ENCODE results near the gene GRK4. TPM values are rescaled to one million over a fixed set of nuclear protein-coding genes. Genes with fewer than 3 reads are reported as not detected.

The GRK4 gene
- total and polyA plus RNA-seq, 2 donors (not counting 1 experiment from before 2014, with no cell fraction given), result 0.73 to 2.3 TPM

GRCh38 chr4:2995546-2996265 is 32.3 kb downstream of the GRK4 start:
- Histone ChIP-seq H3K4me1 (ENCODE audit: control insufficient read depth in 2 of 2, insufficient read depth in 2 of 2, low read length in 2 of 2) (peaks cover 0 to 6% of the 10 kb centered on the region in 2 donors), H3K27me3 (replicated peaks in 1 of 4; ENCODE audit: control extremely low read depth in 1 of 4, control insufficient read depth in 3 of 4, insufficient read depth in 4 of 4, low read length in 3 of 4) (no peaks in the 10 kb centered on the region), H3K27ac (ENCODE audit: low read length in 2 of 2) (no peak overlapping the region), H3K36me3 (replicated peaks in 1 of 2; ENCODE audit: control extremely low read depth in 1 of 2, control insufficient read depth in 1 of 2, extremely low read depth in 1 of 2, insufficient read depth in 2 of 2, low read length in 1 of 2) (no peaks in the 10 kb centered on the region), H3K4me3 (ENCODE audit: control extremely low read depth in 1 of 5, extremely low read depth in 1 of 5, insufficient read depth in 1 of 5, low read depth in 2 of 5, low read length in 4 of 5) (no peak overlapping the region), H4K20me1 (ENCODE audit: control insufficient read depth, insufficient read depth, low read length, poor library complexity, severe bottlenecking) (no peaks in the 10 kb centered on the region), H3K4me2 (replicated peaks; ENCODE audit: low read depth, low read length, poor library complexity, severe bottlenecking) (no peak overlapping the region), H3K79me2 (ENCODE audit: control insufficient read depth, insufficient read depth, low read length) (no peaks in the 10 kb centered on the region), H2AFZ (ENCODE audit: insufficient read depth, low read depth, low read length, poor library complexity, severe bottlenecking) (no peak overlapping the region), H3K9me3 (ENCODE audit: control extremely low read depth in 1 of 3, control insufficient read depth in 2 of 3, insufficient read depth in 1 of 3, low read length in 2 of 3) (no peaks in the 10 kb centered on the region), H3K9ac (ENCODE audit: low read length) (no peak overlapping the region)
- intact Hi-C loops (cut with micrococcal nuclease), result no loop called here
- H3K27ac Mint-ChIP-seq, result no peak overlapping the region
- WGBS (ENCODE audit: insufficient coverage), result 92% methylated on average over 2 of the region's 4 CpGs
- no peaks in the 10 kb centered on the region for H3K27me3 Mint-ChIP-seq
- H3K4me3 Mint-ChIP-seq, result no peak overlapping the region
- ATAC-seq (ENCODE audit: low read depth) (no peak), DNase-seq (no peak)
- POLR2A ChIA-PET, result no interaction called here
- TF ChIP-seq, protein P1, sequence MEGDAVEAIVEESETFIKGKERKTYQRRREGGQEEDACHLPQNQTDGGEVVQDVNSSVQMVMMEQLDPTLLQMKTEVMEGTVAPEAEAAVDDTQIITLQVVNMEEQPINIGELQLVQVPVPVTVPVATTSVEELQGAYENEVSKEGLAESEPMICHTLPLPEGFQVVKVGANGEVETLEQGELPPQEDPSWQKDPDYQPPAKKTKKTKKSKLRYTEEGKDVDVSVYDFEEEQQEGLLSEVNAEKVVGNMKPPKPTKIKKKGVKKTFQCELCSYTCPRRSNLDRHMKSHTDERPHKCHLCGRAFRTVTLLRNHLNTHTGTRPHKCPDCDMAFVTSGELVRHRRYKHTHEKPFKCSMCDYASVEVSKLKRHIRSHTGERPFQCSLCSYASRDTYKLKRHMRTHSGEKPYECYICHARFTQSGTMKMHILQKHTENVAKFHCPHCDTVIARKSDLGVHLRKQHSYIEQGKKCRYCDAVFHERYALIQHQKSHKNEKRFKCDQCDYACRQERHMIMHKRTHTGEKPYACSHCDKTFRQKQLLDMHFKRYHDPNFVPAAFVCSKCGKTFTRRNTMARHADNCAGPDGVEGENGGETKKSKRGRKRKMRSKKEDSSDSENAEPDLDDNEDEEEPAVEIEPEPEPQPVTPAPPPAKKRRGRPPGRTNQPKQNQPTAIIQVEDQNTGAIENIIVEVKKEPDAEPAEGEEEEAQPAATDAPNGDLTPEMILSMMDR (IDR thresholded peaks at IDR 0.05), result no peak
- no peak for TF ChIP-seq EZH2 (IDR thresholded peaks at IDR 0.05; ENCODE audit: borderline replicate concordance, insufficient read depth, low read depth, low read length, poor library complexity, severe bottlenecking)
- peaks cover 7% of the 10 kb centered on the region for H3K4me1 Mint-ChIP-seq
- CTCF ChIA-PET, result interaction anchor here (1.0 to 1.1 kb wide), 2 partner anchors 10 to 113 kb away, joined by 3 read pairs; no protein-coding TSS in a partner anchor
- no peaks in the 10 kb centered on the region for H3K9me3 Mint-ChIP-seq (ENCODE audit: insufficient read depth)

DNA sequence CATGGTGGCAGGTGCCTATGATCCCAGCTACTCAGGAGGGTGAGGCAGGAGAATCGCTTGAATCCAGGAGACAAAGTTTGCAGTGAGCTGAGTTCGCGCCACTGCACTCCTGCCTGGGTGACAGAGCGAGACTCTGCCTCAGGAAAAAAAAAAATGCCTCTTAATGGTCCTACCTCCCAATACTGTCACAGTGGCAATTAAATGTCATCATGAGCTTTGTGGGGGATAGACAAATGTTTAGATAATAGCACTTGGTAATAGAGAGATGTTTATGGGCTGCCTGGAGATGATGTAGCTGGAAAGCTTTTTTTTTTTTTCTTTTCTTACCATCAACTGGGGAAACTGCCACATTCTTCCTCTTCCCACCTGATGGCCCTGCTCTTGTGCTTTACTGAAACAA is 33.0 kb downstream of the GRK4 start:
- H3K9me3 ChIP-seq (ENCODE audit: control extremely low read depth in 1 of 3, control insufficient read depth in 2 of 3, insufficient read depth in 1 of 3, low read length in 2 of 3), result no peaks in the 10 kb centered on the region
- no peak for TF ChIP-seq EZH2 (IDR thresholded peaks at IDR 0.05; ENCODE audit: borderline replicate concordance, insufficient read depth, low read depth, low read length, poor library complexity, severe bottlenecking)
- TF ChIP-seq, protein P1 (IDR thresholded peaks at IDR 0.05), result no peak
- no peak for ATAC-seq (ENCODE audit: low read depth)
- H3K4me1 Mint-ChIP-seq, result peaks cover 8% of the 10 kb centered on the region
- no peaks in the 10 kb centered on the region for H3K79me2 ChIP-seq (ENCODE audit: control insufficient read depth, insufficient read depth, low read length)
- H3K27me3 ChIP-seq (replicated peaks in 1 of 4; ENCODE audit: control extremely low read depth in 1 of 4, control insufficient read depth in 3 of 4, insufficient read depth in 4 of 4, low read length in 3 of 4), result no peaks in the 10 kb centered on the region
- H3K4me3 ChIP-seq (ENCODE audit: control extremely low read depth in 1 of 5, extremely low read depth in 1 of 5, insufficient read depth in 1 of 5, low read depth in 2 of 5, low read length in 4 of 5), result no peak overlapping the region
- H4K20me1 ChIP-seq (ENCODE audit: control insufficient read depth, insufficient read depth, low read length, poor library complexity, severe bottlenecking), result no peaks in the 10 kb centered on the region
- ChIA-PET CTCF (interaction anchor here (1.0 kb wide), 1 partner anchor 11 kb away, joined by 3 read pairs; no protein-coding TSS in a partner anchor), POLR2A (no interaction called here)
- H3K4me3 Mint-ChIP-seq, result no peak overlapping the region
- H3K9ac ChIP-seq (ENCODE audit: low read length), result no peak overlapping the region
- H3K27ac Mint-ChIP-seq, result no peak overlapping the region
- no peak overlapping the region for H3K4me2 ChIP-seq (replicated peaks; ENCODE audit: low read depth, low read length, poor library complexity, severe bottlenecking)
- no CpG with 5 or more reads among the region's 4 CpGs for WGBS (ENCODE audit: insufficient coverage)
- no peak overlapping the region for H2AFZ ChIP-seq (ENCODE audit: insufficient read depth, low read depth, low read length, poor library complexity, severe bottlenecking)
- no peak for DNase-seq
- H3K36me3 ChIP-seq (replicated peaks in 1 of 2; ENCODE audit: control extremely low read depth in 1 of 2, control insufficient read depth in 1 of 2, extremely low read depth in 1 of 2, insufficient read depth in 2 of 2, low read length in 1 of 2), result no peaks in the 10 kb centered on the region
- H3K4me1 ChIP-seq (ENCODE audit: control insufficient read depth in 2 of 2, insufficient read depth in 2 of 2, low read length in 2 of 2), result peaks cover 0 to 6% of the 10 kb centered on the region in 2 donors
- no peaks in the 10 kb centered on the region for H3K27me3 Mint-ChIP-seq
- H3K27ac ChIP-seq (ENCODE audit: low read length in 2 of 2), result no peak overlapping the region
- intact Hi-C loops (cut with micrococcal nuclease), result no loop called here
- no peaks in the 10 kb centered on the region for H3K9me3 Mint-ChIP-seq (ENCODE audit: insufficient read depth)
